HTERT RPE-1 (cell line): ENCODE measurements around the gene QPRT.
"Not testable (repeated sequence)": the region's sequence is repeated elsewhere in the genome, so short reads cannot be mapped to it uniquely, and the experiment has no call there.

Experiments used
- in situ Hi-C: fragments of 300-500 bp; cut with MboI; formaldehyde crosslinking; loops from 4 replicates; pipeline ENCODE4 v1.14.3; 2020; ENCODE audit warnings: low sequenced_read_pairs

Gene QPRT

GRCh38 chr16:29689490-29690351, 10.7 kb downstream of the QPRT start:
- in situ Hi-C loops: not testable (repeated sequence)

DNA sequence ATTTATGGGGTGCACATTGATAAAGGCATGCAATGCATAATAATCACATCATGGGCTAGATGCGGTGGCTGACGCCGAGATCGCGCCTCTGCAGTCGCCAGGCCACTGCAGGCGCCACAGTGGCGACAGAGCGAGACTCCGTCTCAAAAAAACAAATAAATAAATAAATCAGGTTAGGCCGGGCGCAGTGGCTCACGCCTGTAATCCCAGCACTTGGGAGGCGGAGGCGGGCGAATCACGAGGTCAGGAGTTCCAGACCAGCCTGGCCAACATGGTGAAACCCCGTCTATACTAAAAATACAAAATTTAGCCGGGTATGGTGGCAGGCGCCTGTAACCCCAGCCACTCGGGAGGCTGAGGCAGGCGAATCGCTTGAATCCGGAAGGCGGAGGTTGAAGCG, 13.6 kb downstream of the QPRT start:
- in situ Hi-C loops: not testable (repeated sequence)

GRCh38 chr16:29694384-29695195, 15.6 kb downstream of the QPRT start:
- in situ Hi-C loops: no loop called here

GRCh38 chr16:29695675-29696074, 16.7 kb downstream of the QPRT start:
- in situ Hi-C loops: not testable (repeated sequence)

DNA sequence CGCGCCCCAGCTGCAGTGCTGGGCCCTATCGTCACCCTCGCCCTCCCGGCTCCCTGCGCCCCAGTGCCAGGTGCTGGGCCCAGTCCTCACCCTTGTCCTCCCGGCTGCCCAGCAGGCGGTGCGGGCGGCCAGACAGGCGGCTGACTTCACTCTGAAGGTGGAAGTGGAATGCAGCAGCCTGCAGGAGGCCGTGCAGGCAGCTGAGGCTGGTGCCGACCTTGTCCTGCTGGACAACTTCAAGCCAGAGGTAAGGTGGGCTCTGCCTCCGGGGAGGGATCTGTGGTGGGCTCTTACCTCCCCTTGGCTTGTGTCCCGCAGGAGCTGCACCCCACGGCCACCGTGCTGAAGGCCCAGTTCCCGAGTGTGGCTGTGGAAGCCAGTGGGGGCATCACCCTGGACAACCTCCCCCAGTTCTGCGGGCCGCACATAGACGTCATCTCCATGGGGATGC, 17.9 kb downstream of the QPRT start:
- in situ Hi-C loops: no loop called here

GRCh38 chr16:29697391-29697790, 18.4 kb downstream of the QPRT start:
- in situ Hi-C loops: no loop called here

DNA sequence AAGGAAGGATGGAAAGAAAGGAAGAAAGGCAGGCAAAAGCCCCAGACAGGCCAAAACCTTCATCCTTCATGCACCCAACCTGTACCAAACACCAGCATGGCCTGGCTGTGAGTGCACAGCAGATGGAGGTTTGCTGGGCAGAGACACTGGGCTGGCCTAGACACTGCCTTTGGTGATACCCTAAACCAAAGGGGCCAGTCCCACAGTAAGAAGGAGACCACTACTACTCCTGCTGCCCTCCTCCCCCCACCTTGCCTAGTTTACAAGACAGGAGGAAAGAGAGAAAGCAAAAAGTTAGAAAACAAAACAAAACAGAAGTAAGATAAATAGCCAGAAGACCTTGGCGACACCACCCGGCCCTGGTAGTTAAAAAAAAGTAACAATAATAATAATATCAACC, 19.1 kb downstream of the QPRT start:
- in situ Hi-C loops: no loop called here

GRCh38 chr16:29698484-29699323, 19.7 kb downstream of the QPRT start:
- in situ Hi-C loops: no loop called here

GRCh38 chr16:29699324-29700219, 20.6 kb downstream of the QPRT start:
- in situ Hi-C loops: no loop called here

- in situ Hi-C loops: no loop called here
Observed at GRCh38 chr16:29700253-29700987, 21.4 kb downstream of the QPRT start.

DNA sequence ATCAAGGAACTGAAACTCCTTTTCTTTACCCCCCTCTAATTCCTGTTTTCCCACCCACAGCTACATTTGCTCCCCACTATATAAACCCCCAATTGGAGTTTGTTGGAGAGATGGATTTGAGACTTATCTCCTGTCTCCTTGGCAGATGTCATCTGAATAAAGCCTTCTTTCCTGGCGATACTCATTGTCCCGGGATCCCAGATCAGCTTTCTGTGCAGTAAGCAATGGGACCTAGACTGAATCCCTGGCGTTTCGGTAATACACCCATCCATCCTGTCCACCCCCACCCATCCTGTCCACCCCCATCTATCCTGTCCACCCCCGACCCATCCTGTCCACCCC, 22.2 kb downstream of the QPRT start:
- in situ Hi-C loops: no loop called here

GRCh38 chr16:29702269-29702668, 23.3 kb downstream of the QPRT start:
- in situ Hi-C loops: no loop called here

DNA sequence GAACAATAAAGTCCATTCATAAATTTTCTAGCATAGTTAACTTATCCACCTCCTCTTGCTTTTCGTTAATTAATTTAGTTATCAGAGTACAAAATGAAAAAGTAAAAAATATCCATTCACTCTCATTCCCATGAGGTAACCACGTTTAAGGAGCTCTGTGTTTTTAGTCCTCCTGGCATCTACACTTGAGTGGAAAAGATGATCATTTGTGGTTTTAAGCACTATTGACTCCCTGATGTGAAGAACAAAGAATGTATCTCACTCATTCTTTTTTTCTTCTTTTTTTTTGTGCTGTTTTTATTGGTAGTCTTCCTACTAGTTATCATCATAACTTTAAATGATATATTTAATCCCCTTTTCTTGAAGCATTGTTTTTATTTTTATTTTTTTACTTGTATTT, 26.1 kb downstream of the QPRT start:
- in situ Hi-C loops: no loop called here

DNA sequence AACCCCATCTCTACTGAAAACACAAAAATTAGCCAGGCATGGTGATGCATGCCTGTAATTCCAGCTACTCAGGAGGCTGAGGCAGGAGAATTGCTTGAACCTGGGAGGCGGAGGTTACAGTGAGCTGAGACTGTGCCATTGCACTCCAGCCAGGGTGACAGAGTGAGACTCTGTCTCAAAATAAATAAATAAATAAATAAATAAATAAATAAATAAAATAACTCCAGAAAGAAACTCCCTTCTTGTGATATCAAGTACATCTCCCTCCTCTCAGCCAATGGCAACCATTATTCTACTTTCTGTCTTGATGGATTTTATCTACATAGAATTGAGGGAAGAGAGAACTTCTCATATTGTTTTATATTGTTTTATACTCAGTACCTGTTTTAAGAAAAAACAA, 28.2 kb downstream of the QPRT start:
- in situ Hi-C loops: not testable (repeated sequence)

GRCh38 chr16:29708917-29709600, 30.1 kb downstream of the QPRT start:
- in situ Hi-C loops: no loop called here

DNA sequence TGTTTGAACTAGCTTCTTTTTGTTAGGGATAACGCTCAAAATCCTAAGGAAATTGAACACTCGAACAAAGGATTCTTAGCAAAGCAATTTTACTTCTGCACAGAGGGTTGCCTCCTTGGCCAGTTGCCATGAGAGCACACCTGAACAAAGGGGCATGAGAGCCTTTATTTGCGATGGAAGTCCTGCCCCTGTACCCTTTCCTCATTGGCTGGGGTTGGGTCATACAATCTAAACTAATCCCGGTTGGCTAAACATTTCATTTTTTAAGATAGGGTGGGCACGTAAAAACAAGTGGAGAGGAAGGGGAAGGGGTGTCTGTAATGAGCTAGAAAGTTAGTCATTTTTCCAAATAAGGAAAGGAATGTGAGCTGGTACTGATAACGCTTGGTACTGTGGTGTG, 30.7 kb downstream of the QPRT start:
- in situ Hi-C loops: not testable (repeated sequence)

GRCh38 chr16:29710227-29711219, 31.5 kb downstream of the QPRT start:
- in situ Hi-C loops: no loop called here

DNA sequence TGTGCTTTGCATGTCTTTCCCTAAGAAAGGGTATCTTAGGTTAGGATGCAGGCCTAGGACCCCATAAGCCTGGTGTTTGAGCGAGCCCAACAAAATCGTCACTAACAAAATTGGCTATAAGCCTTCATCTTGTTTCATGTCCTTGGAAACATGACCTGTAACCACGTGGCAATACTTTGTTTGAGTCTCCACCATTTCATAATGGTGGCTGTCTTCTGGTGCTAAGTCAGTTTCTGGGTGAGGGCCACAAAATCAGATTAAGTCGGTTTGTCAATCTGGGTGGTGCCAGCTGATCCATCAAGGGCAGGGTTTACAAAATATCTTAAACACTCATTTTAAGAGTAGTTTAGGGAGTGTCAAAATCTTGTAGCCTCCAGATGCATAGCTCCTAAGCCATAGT, 33.8 kb downstream of the QPRT start:
- in situ Hi-C loops: no loop called here
